CD4-positive, alpha-beta T cell (primary cell): Measurements from ENCODE around the gene AGER. TPM values are rescaled to one million over a fixed set of nuclear protein-coding genes. Genes with fewer than 3 reads are reported as not detected.

Experiments
- ATAC-seq: fragments of 200-7000 bp; cut with Tn5 transposase; one replicate; pipeline ENCODE4 v1.10.0; 2022; ENCODE audit warnings: mild to moderate bottlenecking; ENCODE audit not compliant: poor library complexity
- CTCF ChIA-PET: fragments of 350-600 bp; sonication (Branson Sonifier 250); formaldehyde crosslinking; loops from one replicate; lab custom pipeline; 2021; ENCODE audit warnings: antibody characterized with exemption, inconsistent platforms; lab: Charles Lee
- POLR2A ChIA-PET: fragments of 350-600 bp; sonication (Branson Sonifier 250); formaldehyde crosslinking; loops from one replicate; lab custom pipeline; 2021; ENCODE audit warnings: antibody characterized with exemption, inconsistent platforms; lab: Charles Lee
- DNase-seq, 14 experiments: peaks; one replicate each; pipeline ENCODE4 v3.0.0-alpha.2; 2013 to 2020; ENCODE audit warnings: mixed read lengths in 2 of 14
- H3K27ac ChIP-seq, 2 donors: one replicate each; pipeline versions ENCODE4 v1.5.1 to v1.7.0; 2013; ENCODE audit warnings: low read length in 2 of 2, low read depth in 1 of 2, mild to moderate bottlenecking in 1 of 2
- H3K27me3 ChIP-seq, 2 experiments: 1 replicate in 1 of 2; 2 replicates in 1 of 2; pipeline versions ENCODE4 v1.6.1 to v1.7.0; 2013; ENCODE audit warnings: low read length in 2 of 2, control low read depth in 1 of 2, mild to moderate bottlenecking in 1 of 2, moderate library complexity in 1 of 2; ENCODE audit not compliant: insufficient read depth in 2 of 2, control insufficient read depth in 1 of 2
- H3K36me3 ChIP-seq: one replicate; pipeline ENCODE4 v1.6.1; 2013; ENCODE audit warnings: low read length, control low read depth; ENCODE audit not compliant: insufficient read depth
- H3K4me1 ChIP-seq: one replicate; pipeline ENCODE4 v1.6.1; 2013; ENCODE audit warnings: low read length, control low read depth; ENCODE audit not compliant: insufficient read depth
- H3K4me3 ChIP-seq: one replicate; pipeline ENCODE4 v1.5.1; 2013; ENCODE audit warnings: mild to moderate bottlenecking, low read length, moderate library complexity
- H3K9me3 ChIP-seq, 2 experiments: 1 replicate in 1 of 2; 2 replicates in 1 of 2; pipeline versions ENCODE4 v1.6.1 to v1.7.0; 2013; ENCODE audit warnings: low read length in 2 of 2, mild to moderate bottlenecking in 2 of 2, control low read depth in 1 of 2, moderate library complexity in 1 of 2; ENCODE audit not compliant: control insufficient read depth in 1 of 2, insufficient read depth in 1 of 2
- H3K27ac Mint-ChIP-seq: one replicate; pipeline ENCODE4 v1.8.0; 2020; ENCODE audit warnings: mixed read lengths
- H3K27me3 Mint-ChIP-seq: one replicate; pipeline ENCODE4 v1.8.0; 2021; ENCODE audit warnings: mixed read lengths
- H3K36me3 Mint-ChIP-seq: one replicate; pipeline ENCODE4 v1.8.0; 2021; ENCODE audit warnings: low read depth, mixed read lengths
- H3K4me1 Mint-ChIP-seq: one replicate; pipeline ENCODE4 v1.8.0; 2021; ENCODE audit warnings: low read depth, mixed read lengths
- H3K4me3 Mint-ChIP-seq: one replicate; pipeline ENCODE4 v1.8.0; 2020; ENCODE audit warnings: mild to moderate bottlenecking, mixed read lengths
- H3K9me3 Mint-ChIP-seq: one replicate; pipeline ENCODE4 v1.8.0; 2020; ENCODE audit warnings: mixed read lengths
- CTCF ChIP-seq: fragments of 200-600 bp; IDR thresholded peaks from one replicate; pipeline ENCODE4 v1.8.0; 2022; ENCODE audit warnings: antibody characterized with exemption, mild to moderate bottlenecking
- intact Hi-C, 2 experiments: fragments of 100-400 bp; cut with DNase I in 1 of 2; cut with micrococcal nuclease in 1 of 2; formaldehyde crosslinking; loops; one replicate each; pipeline versions ENCODE4 v1.15.1 to v1.9.0; 2023 to 2025; cut with DNase I, micrococcal nuclease
- total RNA-seq, 174 experiments: library from RNA in 2 of 174; stranded (reverse) in 2 of 174; gene quantifications; one replicate each; pipeline ENCODE4 v1.2.3 and lab custom pipeline; 2021 to 2026

The AGER gene
- total RNA-seq, 2 experiments from 2014 or later = 23.5 to 27.0 TPM

GRCh38 chr6:32178547-32179440 lies 5.3 kb downstream of the AGER start:
- Mint-ChIP-seq H3K36me3 (peaks cover 57% of the 10 kb centered on the region), H3K27ac (peak overlapping the region; percentile 85), H3K4me3 (peak overlapping the region; percentile 91), H3K27me3 (no peaks in the 10 kb centered on the region), H3K4me1 (peaks cover 57% of the 10 kb centered on the region), H3K9me3 (no peaks in the 10 kb centered on the region)
- intact Hi-C loops = loop anchor here (1.0 to 10.0 kb wide), 5 partner anchors 12 to 221 kb away; partner anchors contain the start of genes DXO (in 1 of the 2), NELFE (in 1 of the 2), PBX2 (in 1 of the 2) and PPT2 (in 1 of the 2)
- POLR2A ChIA-PET = interaction anchor here (1.3 to 8.1 kb wide), 2 partner anchors 14 to 793 kb away, joined by 5 to 242 read pairs; partner anchors contain the start of genes GPSM3 and PBX2
- no peak for DNase-seq
- Histone ChIP-seq H3K27ac (peak overlapping the region; percentile 93 to 98), H3K4me3 (peak overlapping the region; percentile 91), H3K4me1 (peaks cover 70% of the 10 kb centered on the region), H3K36me3 (peaks cover 37% of the 10 kb centered on the region), H3K9me3 (no peaks in the 10 kb centered on the region), H3K27me3 (no peaks in the 10 kb centered on the region)
- no peak for ATAC-seq
- CTCF ChIA-PET = interaction anchor here (1.2 to 2.8 kb wide), 2 partner anchors 17 kb away, joined by 5 to 14 read pairs; no protein-coding TSS in a partner anchor
- TF ChIP-seq CTCF = no peak

DNA sequence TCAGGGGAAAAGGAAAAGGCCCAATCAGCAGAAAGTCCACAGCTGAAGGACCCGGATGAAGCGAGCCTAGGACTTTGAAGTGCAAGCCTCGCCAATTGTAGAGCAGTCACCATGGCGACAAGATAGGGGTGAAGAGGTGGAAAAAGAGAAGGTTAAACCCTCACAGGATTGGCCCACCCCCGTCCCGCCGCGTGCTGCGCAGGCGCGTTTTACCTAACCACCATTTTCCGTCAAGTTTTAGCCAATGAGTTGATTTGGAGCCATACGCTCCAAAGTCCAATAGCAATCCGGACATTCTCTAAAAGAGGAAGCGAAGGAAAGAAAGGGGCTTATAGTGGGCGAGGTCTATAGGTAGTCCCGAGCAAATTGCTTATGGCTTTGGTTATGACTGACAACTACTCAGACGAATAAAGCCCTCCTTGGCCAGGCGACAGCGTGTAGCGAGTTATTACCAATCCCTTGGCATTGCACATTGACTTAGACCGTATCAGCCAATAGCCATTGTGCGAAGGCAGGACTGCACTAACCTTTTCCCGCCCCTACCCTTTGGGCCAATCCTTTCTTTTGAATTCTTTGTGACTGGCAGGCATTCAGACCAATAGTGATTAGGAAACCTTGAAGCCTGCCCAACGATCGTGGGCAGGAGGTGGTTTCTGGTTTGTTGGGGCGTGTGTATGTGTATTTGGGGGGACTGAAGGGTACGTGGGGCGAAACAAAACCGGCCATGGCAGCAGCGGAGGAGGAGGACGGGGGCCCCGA lies 6.1 kb downstream of the AGER start, which contains the start of gene RNF5:
Gene RNF5 (plus strand): TSS at position 618 of the 759 bp plus-strand sequence. CDS start 107 bp downstream, at position 725.
- no peak for TF ChIP-seq CTCF
- peaks cover 53% of the 10 kb centered on the region for H3K36me3 Mint-ChIP-seq
- peaks cover 28% of the 10 kb centered on the region for H3K36me3 ChIP-seq
- H3K9me3 ChIP-seq = no peaks in the 10 kb centered on the region
- H3K27ac Mint-ChIP-seq = peak within 1 kb of the TSS; percentile 85
- no peaks in the 10 kb centered on the region for H3K27me3 Mint-ChIP-seq
- intact Hi-C loops = loop anchor here (1.0 to 10.0 kb wide), 6 partner anchors 12 to 221 kb away; partner anchors contain the start of genes FKBPL (in 2 of the 2), DXO (in 1 of the 2), NELFE (in 1 of the 2) and PBX2 (in 1 of the 2)
- DNase-seq = peak; percentile 83 to 99 (median 92)
- H3K27ac ChIP-seq = peak within 1 kb of the TSS; percentile 93 to 98
- ChIA-PET POLR2A (interaction anchor here (0.9 to 8.1 kb wide), 10 partner anchors 9 to 794 kb away, joined by 3 to 242 read pairs (median 4); partner anchors contain the start of genes ATF6B, BAG6, FKBPL and GPSM3), CTCF (interaction anchor here (0.9 to 2.8 kb wide), 2 partner anchors 17 to 49 kb away, joined by 3 to 14 read pairs; no protein-coding TSS in a partner anchor)
- peak within 1 kb of the TSS; percentile 91 for H3K4me3 ChIP-seq
- ATAC-seq = peak; percentile 81
- H3K27me3 ChIP-seq = no peaks in the 10 kb centered on the region
- no peaks in the 10 kb centered on the region for H3K9me3 Mint-ChIP-seq
- H3K4me1 ChIP-seq = peaks cover 79% of the 10 kb centered on the region
- H3K4me1 Mint-ChIP-seq = peaks cover 65% of the 10 kb centered on the region
- H3K4me3 Mint-ChIP-seq = peak within 1 kb of the TSS; percentile 91
